SK-N-SH treated with all-trans-retinoic acid at 6 μM for 48 hours (cell line): ENCODE results near the gene AFDN.

ENCODE experiments used
- ATAC-seq: fragments of 200-7000 bp; cut with Tn5 transposase; 3 replicates; pipeline ENCODE4 v1.9.1; 2020; ENCODE audit warnings: mild to moderate bottlenecking, moderate library complexity
- ARNTL ChIP-seq: fragments of 450-650 bp; formaldehyde crosslinking; IDR thresholded peaks from 2 replicates; pipeline ENCODE4 v1.5.0; 2020; ENCODE audit warnings: low read depth, mild to moderate bottlenecking, moderate library complexity, borderline replicate concordance
- BACH2 ChIP-seq: fragments of 250-450 bp; sonication (Bioruptor Pico); IDR thresholded peaks from 2 replicates; pipeline ENCODE4 v1.9.0; 2021; ENCODE audit warnings: mild to moderate bottlenecking, borderline replicate concordance
- CSDC2 ChIP-seq: fragments of 250-450 bp; sonication (Bioruptor Pico); IDR thresholded peaks from 2 replicates; pipeline ENCODE4 v1.5.0; 2020; ENCODE audit warnings: mild to moderate bottlenecking, moderate library complexity
- CSRNP3 ChIP-seq: fragments of 250-450 bp; sonication (Bioruptor Pico); IDR thresholded peaks from 2 replicates; pipeline ENCODE4 v1.5.1; 2021; ENCODE audit warnings: mild to moderate bottlenecking, moderate library complexity
- ESRRG ChIP-seq: fragments of 250-450 bp; sonication (Bioruptor Pico); IDR thresholded peaks from 2 replicates; pipeline ENCODE4 v1.6.1; 2021; ENCODE audit warnings: mild to moderate bottlenecking
- GLIS3 ChIP-seq: fragments of 250-450 bp; sonication (Bioruptor Pico); IDR thresholded peaks from 2 replicates; pipeline ENCODE4 v1.5.0; 2020; ENCODE audit warnings: mild to moderate bottlenecking, moderate library complexity
- ISL1 ChIP-seq: fragments of 250-450 bp; sonication (Bioruptor Pico); IDR thresholded peaks from 2 replicates; pipeline ENCODE4 v2.1.2; 2022; ENCODE audit warnings: mild to moderate bottlenecking, moderate library complexity
- OSR1 ChIP-seq: fragments of 250-450 bp; sonication (Bioruptor Pico); IDR thresholded peaks from 2 replicates; pipeline ENCODE4 v1.8.0; 2022; ENCODE audit warnings: moderate library complexity, mild to moderate bottlenecking, inconsistent platforms
- PPARA ChIP-seq: fragments of 250-450 bp; sonication (Bioruptor Pico); IDR thresholded peaks from 2 replicates; pipeline ENCODE4 v1.5.0; 2020; ENCODE audit warnings: mild to moderate bottlenecking, borderline replicate concordance
- RARB ChIP-seq: fragments of 250-450 bp; sonication (Bioruptor Pico); IDR thresholded peaks from 2 replicates; pipeline ENCODE4 v1.8.0; 2021; ENCODE audit warnings: mild to moderate bottlenecking, moderate library complexity
- SNAI2 ChIP-seq: fragments of 250-450 bp; sonication (Bioruptor Pico); IDR thresholded peaks from 2 replicates; pipeline ENCODE4 v1.5.0; 2020; ENCODE audit warnings: mild to moderate bottlenecking, moderate library complexity
- TCF4 ChIP-seq: fragments of 250-450 bp; sonication (Bioruptor Pico); IDR thresholded peaks from 2 replicates; pipeline ENCODE4 v1.8.0; 2021; ENCODE audit warnings: mild to moderate bottlenecking, moderate library complexity, borderline replicate concordance
- TOX ChIP-seq: fragments of 250-450 bp; sonication (Bioruptor Pico); IDR thresholded peaks from 2 replicates; pipeline ENCODE4 v1.8.0; 2021; ENCODE audit warnings: mild to moderate bottlenecking, moderate library complexity, borderline replicate concordance
- TSHZ2 ChIP-seq: fragments of 250-450 bp; sonication (Bioruptor Pico); IDR thresholded peaks from 2 replicates; pipeline ENCODE4 v1.5.0; 2020; ENCODE audit warnings: mild to moderate bottlenecking, moderate library complexity
- ZC3H10 ChIP-seq: fragments of 250-450 bp; sonication (Bioruptor Pico); IDR thresholded peaks from 2 replicates; pipeline ENCODE4 v1.5.1; 2021; ENCODE audit warnings: mild to moderate bottlenecking, moderate library complexity
- ZFP3 ChIP-seq: fragments of 250-450 bp; sonication (Bioruptor Pico); IDR thresholded peaks from 2 replicates; pipeline ENCODE4 v1.5.0; 2020; ENCODE audit warnings: mild to moderate bottlenecking, moderate library complexity
- ZFP30 ChIP-seq: fragments of 450-650 bp; formaldehyde crosslinking; IDR thresholded peaks from 2 replicates; pipeline ENCODE4 v1.5.0; 2022; ENCODE audit warnings: mild to moderate bottlenecking, moderate library complexity
- ZNF70 ChIP-seq: fragments of 450-650 bp; formaldehyde crosslinking; IDR thresholded peaks from 2 replicates; pipeline ENCODE4 v1.5.0; 2020; ENCODE audit warnings: mild to moderate bottlenecking, moderate library complexity
- ZNF8 ChIP-seq: fragments of 450-650 bp; formaldehyde crosslinking; IDR thresholded peaks from 2 replicates; pipeline ENCODE4 v1.5.0; 2020; ENCODE audit warnings: mild to moderate bottlenecking, moderate library complexity
- TF ChIP-seq, protein P1 (sequence below): fragments of 250-450 bp; sonication (Bioruptor Pico); IDR thresholded peaks from 2 replicates; pipeline ENCODE4 v1.8.0; 2020; ENCODE audit warnings: mild to moderate bottlenecking, moderate library complexity, borderline replicate concordance
- TF ChIP-seq, protein P2 (sequence below): fragments of 250-450 bp; sonication (Bioruptor Pico); IDR thresholded peaks from 2 replicates; pipeline ENCODE4 v1.5.1; 2020; ENCODE audit warnings: low read depth, mild to moderate bottlenecking, moderate library complexity
- TF ChIP-seq, protein P3 (sequence below): fragments of 250-450 bp; sonication (Bioruptor Pico); IDR thresholded peaks from 2 replicates; pipeline ENCODE4 v1.8.0; 2021; ENCODE audit warnings: low read depth, mild to moderate bottlenecking, moderate library complexity, borderline replicate concordance

AFDN gene

GRCh38 chr6:168016721-168017525 is 190.2 kb downstream of the AFDN start:
- TF ChIP-seq ARNTL (CRISPR knock-in tag) (no peak), ISL1 (CRISPR knock-in tag) (no peak), OSR1 (CRISPR knock-in tag) (no peak), CSRNP3 (no peak), RARB (CRISPR knock-in tag) (no peak), TOX (no peak), CSDC2 (CRISPR knock-in tag) (no peak), ZFP30 (CRISPR knock-in tag) (no peak), TCF4 (CRISPR knock-in tag) (no peak), SNAI2 (no peak), TSHZ2 (no peak), BACH2 (CRISPR knock-in tag) (no peak)
- TF ChIP-seq, protein P1, sequence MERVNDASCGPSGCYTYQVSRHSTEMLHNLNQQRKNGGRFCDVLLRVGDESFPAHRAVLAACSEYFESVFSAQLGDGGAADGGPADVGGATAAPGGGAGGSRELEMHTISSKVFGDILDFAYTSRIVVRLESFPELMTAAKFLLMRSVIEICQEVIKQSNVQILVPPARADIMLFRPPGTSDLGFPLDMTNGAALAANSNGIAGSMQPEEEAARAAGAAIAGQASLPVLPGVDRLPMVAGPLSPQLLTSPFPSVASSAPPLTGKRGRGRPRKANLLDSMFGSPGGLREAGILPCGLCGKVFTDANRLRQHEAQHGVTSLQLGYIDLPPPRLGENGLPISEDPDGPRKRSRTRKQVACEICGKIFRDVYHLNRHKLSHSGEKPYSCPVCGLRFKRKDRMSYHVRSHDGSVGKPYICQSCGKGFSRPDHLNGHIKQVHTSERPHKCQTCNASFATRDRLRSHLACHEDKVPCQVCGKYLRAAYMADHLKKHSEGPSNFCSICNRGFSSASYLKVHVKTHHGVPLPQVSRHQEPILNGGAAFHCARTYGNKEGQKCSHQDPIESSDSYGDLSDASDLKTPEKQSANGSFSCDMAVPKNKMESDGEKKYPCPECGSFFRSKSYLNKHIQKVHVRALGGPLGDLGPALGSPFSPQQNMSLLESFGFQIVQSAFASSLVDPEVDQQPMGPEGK: no peak
- TF ChIP-seq, protein P2, sequence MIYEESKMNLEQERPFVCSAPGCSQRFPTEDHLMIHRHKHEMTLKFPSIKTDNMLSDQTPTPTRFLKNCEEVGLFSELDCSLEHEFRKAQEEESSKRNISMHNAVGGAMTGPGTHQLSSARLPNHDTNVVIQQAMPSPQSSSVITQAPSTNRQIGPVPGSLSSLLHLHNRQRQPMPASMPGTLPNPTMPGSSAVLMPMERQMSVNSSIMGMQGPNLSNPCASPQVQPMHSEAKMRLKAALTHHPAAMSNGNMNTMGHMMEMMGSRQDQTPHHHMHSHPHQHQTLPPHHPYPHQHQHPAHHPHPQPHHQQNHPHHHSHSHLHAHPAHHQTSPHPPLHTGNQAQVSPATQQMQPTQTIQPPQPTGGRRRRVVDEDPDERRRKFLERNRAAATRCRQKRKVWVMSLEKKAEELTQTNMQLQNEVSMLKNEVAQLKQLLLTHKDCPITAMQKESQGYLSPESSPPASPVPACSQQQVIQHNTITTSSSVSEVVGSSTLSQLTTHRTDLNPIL (CRISPR knock-in tag): no peak
- TF ChIP-seq, protein P3, sequence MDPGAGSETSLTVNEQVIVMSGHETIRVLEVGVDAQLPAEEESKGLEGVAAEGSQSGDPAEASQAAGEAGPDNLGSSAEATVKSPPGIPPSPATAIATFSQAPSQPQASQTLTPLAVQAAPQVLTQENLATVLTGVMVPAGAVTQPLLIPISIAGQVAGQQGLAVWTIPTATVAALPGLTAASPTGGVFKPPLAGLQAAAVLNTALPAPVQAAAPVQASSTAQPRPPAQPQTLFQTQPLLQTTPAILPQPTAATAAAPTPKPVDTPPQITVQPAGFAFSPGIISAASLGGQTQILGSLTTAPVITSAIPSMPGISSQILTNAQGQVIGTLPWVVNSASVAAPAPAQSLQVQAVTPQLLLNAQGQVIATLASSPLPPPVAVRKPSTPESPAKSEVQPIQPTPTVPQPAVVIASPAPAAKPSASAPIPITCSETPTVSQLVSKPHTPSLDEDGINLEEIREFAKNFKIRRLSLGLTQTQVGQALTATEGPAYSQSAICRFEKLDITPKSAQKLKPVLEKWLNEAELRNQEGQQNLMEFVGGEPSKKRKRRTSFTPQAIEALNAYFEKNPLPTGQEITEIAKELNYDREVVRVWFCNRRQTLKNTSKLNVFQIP: no peak
- ATAC-seq: no peak

DNA sequence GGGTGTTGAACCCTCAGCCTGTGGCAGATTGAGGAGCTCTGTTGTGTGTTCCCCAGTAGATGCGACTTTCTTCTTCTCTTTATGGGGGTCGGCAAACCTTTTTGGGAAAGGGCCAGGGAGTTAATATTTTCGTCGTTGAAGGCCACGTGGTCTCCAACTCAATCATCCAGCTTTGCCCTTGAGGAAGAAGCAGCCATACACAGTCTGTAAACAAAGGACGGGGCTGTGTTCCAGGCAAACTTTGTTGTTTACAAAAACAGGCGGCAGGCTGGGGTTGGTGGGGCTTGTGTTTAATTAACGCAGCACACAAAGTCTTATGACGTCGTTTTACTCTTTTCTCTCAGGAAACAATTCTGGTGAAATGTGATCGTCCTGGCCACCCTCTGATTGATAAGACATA is 190.9 kb downstream of the AFDN start:
- ATAC-seq: no peak
- TF ChIP-seq ZNF70 (no peak), ESRRG (no peak), CSRNP3 (no peak), GLIS3 (CRISPR knock-in tag) (no peak), ZNF8 (no peak), PPARA (CRISPR knock-in tag) (no peak), ZFP3 (CRISPR knock-in tag) (no peak), TSHZ2 (no peak), ISL1 (CRISPR knock-in tag) (no peak), RARB (CRISPR knock-in tag) (no peak), ZC3H10 (CRISPR knock-in tag) (no peak)
- TF ChIP-seq, protein P1: no peak
- TF ChIP-seq, protein P3: no peak
